IPS-NIHi11 (cell line): ENCODE data around the gene IQCE.
"Not testable (repeated sequence)": the region's sequence is repeated elsewhere in the genome, so short reads cannot be mapped to it uniquely, and the experiment has no call there.

Experiments used
- DNase-seq: peaks from one replicate; pipeline ENCODE4 v3.0.0; 2012; ENCODE audit warnings: mixed read lengths, low spot score

Gene IQCE

DNA sequence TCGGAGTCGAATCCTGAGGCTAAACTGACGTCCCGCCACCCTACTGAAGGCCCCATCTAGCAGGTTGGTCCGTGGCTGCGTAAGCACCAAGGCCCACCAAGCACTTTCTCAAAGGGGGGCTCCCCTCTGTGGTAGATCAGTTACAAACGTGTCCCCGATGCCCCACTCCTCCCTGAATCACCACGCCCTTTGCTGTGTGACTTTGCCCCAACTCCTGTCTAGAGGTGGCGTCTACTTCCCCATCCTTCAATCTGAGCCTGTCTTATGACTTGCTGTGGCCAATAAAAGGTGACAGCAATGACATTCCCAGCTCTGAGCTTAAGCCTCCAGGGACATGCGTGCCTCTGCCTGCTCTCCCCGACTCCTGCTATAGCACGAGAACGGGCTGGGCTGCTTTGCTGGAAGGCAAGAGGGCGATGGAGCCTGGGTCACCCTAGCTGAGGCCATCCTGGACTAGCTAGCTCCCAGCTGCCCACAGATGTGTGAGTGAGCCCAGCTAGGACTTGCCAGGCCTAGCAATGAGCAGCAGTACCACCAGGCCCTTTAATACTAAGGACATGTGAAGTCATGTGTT lies 26.5 kb upstream of the IQCE start:
- not testable (repeated sequence) for DNase-seq

DNA sequence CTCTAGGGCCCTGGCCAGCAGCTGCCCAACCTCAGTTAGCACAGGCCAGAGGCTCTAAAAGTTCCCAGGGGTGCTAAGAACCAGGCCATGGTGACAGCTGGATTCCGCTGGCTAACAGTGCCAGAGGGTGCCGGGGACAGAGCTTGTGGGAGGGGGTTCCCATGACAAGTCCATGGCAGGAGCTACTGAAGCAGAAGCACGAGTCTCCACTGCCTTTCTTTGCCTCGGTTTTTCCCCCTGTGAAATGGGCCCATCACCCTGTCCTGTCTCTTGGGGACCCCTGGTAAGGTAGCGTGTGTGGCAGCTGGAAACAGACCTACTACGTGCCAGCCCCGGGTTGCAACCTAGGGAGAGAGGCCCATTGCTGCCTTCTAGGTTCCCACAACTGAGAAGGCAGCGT lies 26.0 kb upstream of the IQCE start:
- DNase-seq = not testable (repeated sequence)

DNA sequence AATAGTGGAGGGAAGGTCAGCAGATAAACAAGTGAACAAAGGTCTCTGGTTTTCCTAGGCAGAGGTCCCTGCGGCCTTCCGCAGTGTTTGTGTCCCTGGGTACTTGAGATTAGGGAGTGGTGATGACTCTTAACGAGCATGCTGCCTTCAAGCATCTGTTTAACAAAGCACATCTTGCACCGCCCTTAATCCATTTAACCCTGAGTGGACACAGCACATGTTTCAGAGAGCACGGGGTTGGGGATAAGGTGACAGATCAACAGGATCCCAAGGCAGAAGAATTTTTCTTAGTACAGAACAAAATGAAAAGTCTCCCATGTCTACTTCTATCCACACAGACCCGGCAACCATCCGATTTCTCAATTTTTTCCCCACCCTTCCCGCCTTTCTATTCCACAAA lies 25.2 kb upstream of the IQCE start:
- DNase-seq = not testable (repeated sequence)

DNA sequence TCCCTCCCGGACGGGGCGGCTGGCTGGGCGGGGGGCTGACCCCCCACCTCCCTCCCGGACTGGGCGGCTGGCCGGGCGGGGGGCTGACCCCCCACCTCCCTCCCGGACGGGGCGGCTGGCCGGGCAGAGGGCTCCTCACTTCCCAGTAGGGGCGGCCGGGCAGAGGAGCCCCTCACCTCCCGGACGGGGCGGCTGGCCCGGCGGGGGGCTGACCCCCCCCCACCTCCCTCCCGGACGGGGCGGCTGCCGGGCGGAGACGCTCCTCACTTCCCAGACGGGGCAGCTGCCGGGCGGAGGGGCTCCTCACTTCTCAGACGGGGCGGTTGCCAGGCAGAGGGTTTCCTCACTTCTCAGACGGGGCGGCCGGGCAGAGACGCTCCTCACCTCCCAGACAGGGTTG lies 24.6 kb upstream of the IQCE start:
- DNase-seq = not testable (repeated sequence)

DNA sequence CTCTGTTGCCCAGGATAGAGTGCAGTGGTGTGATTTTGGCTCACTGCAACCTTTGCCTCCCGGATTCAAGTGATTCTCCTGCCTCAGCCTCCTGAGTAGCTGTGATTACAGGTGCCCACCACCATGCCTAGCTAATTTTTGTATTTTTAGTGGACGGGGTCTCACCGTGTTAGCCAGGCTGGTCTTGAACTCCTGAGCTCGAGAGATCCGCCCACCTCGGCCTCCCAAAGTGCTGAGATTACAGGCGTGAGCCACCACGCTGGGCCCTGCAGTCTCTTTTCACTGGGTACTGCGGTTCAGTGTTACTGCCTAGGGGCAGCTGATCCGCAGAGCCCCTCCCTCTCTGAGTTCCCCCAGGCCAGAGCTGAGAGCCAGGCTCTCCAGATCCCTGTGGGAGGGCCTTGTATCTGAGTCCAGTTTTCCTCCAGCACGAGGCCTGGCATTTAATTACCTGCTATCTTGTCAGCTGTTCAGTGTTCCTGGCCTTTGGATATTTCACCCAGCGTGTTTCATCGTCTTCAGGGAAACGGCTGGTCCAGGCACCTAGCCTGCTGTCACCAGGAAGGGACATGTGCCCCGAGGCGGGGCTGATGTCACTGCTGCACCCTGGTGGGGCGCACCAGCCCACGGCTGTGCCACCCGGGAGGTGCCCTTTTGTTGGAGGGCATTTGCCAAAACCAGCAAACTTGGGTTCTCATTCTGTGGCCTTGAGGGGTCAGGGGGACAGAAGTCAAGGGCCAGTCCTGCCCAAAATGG lies 22.7 kb upstream of the IQCE start:
- not testable (repeated sequence) for DNase-seq

DNA sequence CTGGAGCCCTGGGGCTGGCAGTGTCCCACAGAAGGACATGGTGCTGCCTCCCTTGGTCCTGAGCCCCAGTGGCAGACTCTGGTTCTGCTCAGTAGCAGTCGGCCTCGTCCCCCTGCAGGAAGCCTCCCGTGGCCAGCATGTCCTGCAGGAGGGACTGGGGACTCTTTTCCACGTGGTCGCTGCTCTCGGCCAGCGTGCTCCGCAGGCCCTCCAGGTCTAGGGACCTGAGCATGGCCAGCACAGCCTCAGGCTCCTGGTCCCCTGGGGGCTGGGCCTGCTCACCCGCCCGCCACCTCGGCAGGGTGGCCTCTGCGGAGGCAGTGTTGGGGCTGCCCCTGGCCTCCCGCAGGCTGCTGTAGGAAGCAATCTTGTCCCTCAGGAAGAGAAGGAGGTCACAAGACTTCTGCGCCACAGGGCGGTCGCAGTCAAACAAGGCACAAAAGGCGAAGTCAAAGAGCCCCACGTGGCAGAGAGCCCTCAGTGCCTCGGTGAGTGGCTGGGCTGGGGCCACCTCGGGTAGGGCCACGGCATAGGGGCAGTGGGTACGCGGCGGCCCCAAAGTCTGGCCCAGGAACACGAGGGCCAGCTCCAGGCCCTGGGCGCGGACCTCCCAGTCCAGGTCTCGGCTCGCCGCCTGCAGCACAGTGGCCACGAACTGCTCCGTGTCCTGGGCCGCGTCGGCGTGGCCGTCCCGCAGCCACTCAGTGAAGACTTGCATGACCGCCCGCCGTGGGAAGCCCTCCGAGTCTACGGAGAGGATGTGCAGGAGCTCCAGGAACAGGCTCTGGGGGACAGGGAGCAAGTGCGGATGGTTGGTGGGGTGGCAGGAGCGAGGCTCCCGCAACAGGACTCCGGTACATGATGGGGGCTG lies 20.6 kb upstream of the IQCE start:
- peak; percentile 10 for DNase-seq

DNA sequence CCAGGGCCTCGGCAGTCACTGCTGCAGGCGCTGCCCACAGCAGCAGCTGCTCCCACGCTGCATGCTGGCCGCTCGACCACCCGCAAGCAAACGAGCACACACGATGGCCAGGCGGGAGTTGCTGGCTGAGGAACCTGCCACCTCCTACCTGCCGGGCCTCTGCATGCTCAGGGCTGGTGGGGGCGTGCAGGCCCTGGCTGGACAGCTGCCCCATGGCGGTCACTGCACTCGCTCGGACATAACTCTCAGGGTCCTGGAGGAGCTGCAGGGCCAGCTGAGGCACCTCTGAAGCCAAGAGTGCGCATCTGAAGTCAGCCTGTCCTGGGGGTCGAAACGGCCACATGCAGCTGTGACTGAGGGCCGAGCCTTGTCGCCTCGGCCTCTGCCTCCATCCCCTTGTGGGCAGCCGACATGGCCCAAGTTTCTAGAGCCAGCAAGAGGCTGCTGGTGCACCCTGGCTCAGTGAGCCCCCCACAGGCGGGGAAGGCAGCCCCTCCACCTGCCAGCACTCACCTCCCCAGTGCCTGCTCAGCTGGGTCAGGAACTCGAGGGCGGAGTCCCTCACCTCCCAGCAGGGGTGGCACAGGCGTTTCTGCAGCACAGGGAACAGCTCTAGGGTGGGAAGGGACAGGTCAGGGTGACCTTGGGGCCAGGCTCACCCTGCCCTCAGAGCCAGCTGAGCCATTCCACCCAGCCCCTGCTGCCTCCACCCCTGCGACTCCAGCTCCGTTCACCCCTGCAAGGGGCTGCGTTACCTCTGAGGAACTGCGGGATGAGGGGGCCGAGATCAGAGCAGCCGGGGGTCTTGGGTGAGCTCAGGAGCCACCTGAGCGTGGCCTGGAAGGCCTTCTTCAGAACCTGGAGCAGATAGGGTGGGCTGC lies 19.5 kb upstream of the IQCE start:
- DNase-seq = peak; percentile 11

DNA sequence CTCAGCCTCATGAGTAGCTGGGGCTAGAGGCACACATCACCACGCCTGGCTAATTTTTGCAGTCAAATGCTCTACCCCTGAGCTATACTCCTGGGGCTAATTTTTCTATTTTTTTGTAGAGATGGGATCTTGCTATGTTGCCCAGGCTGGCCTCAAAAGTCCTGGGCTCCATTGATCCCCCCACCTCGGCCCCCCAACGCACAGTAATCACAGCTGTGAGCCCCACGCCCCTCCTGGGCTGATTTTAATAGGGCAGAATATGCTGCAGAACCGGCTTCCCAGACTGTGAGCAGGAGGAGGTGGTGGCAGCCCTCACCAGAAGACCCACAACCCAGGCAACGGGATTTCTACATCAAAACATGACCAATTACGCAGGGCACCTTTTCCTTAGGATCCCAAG lies 18.6 kb upstream of the IQCE start:
- DNase-seq = no peak

DNA sequence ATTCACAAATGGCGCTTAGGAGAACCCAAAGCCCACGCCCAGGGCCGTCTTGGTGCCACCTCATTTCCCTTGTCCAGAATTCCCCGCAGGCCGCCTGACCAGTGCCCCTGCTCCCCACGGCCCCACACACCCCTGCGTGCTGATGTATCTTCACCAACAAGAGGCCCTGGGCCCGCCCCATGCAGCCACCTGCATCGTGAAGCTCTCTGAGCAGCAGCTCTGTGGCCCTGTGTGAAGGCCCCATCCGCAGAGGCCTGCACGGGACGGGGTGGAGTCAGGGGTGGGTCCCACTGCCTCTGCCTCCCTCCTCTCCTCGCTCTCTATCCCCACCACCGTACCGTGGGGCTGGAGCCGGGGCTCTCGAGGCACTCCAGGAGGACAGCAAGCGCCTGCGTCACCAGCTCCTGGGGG lies 18.1 kb upstream of the IQCE start:
- no peak for DNase-seq

DNA sequence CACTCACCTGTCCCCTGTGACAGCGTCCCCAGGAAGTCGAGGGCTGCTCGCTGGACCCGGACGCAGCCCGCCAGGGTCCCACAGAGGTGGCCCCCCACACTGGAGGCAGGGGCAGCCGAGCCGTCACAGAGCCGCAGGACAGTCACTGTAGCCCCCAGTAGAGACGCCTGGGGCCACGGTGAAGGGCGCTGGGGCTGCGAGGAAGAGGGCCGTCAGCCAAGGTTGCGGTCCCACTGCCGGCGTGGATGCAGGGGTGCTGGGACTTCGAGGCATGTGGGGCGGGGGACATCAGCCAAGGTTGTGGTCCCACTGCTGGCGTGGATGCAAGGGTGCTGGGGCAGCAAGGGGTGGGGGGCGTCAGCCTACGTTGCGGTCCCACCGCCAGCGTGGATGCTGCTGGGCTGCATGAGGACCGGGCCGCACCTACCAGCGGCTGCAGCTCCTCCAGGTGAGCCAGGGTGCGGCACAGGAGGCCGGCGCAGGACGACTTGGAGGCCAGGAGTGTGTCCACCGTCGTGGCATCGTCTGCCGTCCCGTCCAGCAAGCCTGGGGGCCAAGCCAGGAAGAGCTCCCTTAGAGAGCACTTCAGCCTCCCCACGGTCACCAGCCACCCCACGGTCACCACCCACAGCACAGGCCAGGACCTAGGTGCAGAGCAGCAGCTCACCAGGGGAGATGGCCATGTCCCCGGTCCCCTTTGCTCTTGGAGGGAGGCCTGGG lies 17.3 kb upstream of the IQCE start:
- peak; percentile 23 for DNase-seq

DNA sequence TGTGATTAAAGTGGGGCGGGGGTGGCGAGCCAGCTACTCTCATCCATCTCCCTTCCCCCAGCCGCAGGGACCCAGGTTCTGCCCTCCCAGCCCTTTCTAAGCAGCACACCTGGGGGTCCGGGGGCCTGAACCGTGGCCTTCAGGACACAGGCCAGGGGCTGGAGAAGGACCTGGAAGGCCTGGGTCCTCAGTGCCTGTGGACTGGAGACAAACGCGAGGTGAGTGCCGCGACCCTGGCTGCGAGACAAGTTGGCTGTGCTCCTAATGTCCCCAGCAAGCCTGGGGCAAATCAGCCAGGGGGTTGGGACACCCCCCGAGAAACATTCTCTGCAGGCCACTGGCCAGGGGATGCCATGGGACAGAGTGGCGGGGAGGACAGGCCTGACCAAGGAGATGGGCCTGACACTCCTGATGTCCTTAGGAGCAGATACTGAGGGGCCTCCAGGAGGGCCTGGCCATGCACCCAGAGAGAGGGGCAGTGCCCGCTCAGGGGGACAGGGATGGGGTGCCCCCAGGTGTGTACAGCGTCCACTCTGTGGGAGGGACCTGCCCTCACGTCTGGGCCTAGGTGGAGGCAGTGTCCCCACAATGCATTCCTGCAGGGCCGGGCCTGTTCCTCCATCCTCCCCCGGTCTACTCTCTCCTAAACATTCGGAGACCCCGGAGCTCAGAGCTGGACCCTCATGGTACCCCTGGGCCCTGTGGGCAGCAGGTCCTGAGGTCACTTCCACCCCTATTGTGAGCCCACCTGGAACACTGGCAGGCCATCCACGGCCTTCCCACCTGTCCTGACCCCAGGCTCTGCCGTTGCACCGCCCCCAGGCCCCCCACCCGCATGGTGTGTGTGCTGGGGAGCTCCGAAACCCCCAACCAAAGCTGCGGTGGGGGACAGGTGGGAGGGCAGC lies 16.5 kb upstream of the IQCE start:
- peak; percentile 7 for DNase-seq

DNA sequence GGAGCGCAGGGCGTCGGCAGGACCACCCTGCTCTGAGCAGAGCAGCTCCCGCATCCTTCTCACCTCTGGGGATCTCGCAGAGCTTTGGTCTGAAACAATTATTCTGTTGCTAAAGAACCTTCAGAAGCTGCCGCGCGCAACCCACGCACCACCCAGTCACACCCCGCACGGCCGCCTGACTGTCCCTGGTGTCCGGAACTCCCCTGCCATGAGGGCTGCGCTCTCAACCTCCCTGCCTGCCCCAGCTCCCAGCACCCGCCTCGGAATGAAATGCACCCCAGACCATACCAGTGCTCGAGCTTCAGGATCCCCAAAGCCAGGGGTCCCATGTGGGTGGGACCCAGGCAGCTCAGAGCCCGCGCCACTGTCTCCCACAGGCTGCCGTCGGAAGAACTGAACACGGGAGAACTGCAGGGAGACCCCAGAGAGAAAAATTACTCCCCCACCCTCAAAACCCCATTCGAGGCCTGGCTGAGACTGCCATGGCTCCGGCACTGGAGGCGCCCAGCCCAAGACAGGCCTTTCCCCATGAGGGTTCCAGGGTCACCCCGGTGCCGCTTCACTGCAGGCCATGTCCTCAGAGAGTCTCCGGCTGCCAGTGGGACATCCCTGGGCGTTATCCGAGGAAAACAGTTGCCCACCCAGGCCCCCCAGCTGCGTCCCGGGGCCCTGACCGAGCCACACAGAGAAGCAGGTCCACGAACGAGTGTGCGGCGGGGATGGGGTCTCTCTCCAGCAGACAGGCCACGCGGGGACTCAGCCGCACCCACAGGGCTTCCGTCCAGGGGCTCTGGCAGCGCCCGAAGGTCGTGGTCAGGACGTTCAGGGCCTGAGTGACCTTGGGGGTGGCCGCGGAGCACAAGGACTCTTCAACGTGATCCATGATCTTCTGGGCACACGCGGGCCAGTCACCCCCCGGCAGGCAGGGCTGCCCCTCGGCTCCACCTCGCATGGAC lies 15.6 kb upstream of the IQCE start:
- peak; percentile 8 for DNase-seq

DNA sequence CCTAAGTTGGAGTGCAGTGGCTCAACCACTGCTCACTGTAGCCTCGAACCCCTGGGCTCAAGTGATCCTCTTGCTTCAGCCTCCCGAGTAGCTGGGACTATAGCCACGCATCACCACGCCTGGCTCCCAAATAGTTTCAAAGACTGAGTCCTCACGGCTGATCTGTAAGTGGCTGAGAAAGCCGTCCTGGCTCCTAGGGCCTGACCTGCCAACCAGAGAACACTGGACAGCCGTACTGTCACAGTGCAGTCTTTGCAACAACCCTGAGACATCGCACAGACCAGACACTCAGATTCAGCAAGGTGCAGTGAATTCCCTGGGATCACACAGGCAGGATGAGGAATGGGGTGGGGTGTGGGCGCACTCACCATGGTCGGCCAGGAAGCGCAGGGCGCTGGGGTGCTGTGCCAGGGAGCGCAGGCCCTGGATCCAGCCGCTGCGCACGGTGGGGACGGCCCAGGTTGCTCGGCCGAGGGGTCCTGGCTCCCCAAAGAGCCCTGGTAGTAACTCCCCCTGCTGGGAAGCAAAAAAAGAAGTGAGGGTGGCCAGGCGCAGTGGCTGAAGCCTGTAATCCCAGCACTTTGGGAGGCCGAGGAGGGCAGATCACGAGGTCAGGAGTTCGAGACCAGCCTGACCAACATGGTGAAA lies 14.1 kb upstream of the IQCE start:
- DNase-seq = peak; percentile 23

DNA sequence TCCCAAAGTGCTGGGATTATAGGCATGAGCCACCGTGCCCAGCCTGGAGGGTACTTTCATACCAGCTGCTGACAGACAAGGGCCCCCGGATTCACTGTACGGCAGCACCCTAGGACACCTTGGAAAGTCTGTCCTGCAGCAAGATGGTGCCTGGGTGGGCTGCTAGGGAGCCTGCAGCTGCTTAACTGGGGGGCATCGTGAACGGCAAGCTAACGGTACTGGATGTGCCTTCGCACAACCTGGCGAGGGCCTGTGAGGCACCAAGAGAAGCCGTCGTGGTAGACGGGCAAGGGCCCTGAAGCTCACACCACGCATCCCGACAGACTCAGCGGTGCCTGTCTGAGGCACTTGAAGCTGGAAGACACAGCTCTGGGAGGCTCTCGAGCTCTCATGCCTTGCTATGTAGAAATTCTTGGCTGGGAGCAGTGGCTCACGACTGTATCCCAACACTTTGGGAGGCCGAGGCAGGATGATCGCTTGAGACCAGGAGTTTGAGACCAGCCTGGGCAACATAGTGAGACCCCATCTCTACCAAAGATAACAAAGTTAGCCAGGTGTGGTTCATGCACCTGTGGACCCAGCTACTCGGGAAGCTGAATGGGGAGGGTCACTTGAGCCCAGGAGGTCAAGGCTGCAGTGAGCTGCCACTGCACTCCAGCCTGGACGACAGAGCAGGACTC lies 12.9 kb upstream of the IQCE start:
- DNase-seq = no peak

DNA sequence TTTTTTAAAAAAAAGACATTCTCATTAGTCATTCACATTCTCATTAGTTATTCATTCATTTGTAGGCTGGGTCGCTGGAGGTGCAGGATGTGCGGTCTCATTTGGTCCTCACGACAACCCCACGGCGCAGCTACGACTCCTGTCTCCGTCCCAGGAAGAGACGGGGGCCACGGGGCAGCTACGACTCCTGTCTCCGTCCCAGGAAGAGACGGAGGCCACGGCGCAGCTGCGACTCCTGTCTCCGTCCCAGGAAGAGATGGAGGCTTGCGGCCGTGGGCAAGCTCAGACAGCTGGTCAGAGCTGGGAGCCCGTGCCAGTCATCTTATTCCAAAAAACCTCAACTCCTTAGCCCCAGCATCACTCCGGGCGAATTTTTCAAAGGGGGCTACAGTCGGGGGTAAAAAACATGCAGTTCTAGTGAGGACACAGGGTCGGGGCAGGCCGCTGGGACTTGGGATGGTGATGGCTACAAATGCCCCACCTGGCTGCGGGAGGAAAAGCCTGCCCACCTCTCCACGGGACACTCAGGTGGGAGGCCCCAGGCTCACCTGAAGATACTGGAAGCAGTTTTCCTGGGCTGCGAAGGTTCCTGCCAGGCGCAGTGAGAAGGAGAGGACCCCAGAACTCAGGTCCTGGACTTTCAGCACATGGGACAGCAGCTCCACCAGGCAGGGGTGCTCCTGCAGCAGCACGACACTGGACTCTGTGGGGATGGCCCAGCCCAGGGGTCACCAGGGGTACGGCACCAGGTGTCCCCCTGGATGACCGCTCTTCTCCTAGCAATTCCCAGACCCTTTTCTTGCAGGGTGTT lies 11.8 kb upstream of the IQCE start:
- DNase-seq = no peak

DNA sequence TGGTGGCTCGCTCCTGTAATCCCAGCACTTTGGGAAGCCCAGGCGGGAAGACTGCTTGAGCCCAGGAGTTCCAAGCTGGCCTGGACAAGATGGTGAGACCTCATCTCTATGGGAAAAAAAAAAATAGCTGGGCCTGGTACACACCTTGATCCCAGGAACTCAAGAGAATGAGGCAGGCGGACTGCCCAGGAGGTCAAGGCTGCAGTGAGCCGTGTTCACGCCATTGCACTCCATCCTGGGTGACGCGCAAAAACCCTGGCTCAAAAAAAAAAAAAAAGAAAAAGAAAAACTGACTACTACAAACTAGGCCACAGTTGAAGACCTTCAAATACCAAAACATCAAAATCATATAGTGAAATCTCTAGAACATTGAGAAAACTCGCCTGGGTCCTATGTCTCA lies 7.4 kb upstream of the IQCE start:
- no peak for DNase-seq

DNA sequence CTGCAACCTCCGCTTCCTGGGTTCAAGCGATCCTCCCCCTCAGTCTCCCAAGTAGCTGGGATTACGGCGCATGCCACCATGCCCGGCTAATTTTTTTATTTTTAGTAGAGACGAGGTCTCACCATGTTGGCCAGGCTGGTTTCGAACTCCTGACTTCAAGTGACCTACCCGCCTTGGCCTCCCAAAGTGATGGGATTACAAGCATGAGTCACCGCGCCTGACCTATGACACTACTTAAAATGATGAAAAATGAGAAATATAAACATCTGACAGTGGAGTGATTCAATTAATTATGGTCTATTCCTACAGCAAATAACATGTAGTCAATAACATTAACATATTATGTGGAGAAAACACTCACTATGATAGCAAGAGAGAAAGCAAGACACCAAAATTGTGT lies 5.7 kb upstream of the IQCE start:
- DNase-seq = no peak
